ENCODE results near the gene ITPR1.

DNA sequence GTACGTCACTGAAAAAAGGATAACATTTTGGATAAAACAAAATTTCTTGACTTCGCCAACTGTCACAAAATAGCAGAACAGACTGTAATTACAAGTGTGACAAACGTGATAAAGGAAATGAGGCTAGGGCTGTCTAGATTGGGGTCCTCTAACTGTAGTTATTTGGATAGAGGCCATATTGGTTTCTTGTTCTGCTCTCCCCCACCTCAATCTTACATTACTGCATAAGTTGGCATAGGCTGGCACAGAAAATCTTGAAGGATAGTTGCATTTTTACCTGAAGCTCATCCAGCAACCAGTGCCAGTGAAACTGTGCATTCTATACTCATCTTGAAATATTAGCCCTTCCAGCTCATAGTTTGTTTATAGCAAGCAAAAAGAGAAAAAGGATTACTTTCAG lies 84.6 kb downstream of the ITPR1 start:
- TF ChIP-seq, protein P1, sequence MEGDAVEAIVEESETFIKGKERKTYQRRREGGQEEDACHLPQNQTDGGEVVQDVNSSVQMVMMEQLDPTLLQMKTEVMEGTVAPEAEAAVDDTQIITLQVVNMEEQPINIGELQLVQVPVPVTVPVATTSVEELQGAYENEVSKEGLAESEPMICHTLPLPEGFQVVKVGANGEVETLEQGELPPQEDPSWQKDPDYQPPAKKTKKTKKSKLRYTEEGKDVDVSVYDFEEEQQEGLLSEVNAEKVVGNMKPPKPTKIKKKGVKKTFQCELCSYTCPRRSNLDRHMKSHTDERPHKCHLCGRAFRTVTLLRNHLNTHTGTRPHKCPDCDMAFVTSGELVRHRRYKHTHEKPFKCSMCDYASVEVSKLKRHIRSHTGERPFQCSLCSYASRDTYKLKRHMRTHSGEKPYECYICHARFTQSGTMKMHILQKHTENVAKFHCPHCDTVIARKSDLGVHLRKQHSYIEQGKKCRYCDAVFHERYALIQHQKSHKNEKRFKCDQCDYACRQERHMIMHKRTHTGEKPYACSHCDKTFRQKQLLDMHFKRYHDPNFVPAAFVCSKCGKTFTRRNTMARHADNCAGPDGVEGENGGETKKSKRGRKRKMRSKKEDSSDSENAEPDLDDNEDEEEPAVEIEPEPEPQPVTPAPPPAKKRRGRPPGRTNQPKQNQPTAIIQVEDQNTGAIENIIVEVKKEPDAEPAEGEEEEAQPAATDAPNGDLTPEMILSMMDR (IDR thresholded peaks at IDR 0.05): no peak
- TF ChIP-seq POLR2A (IDR thresholded peaks at IDR 0.05): no peak
